Thoracic aorta (tissue), 2 donors: ENCODE data around the gene PTPRCAP. TPM values are rescaled to one million over a fixed set of nuclear protein-coding genes. Genes with fewer than 3 reads are reported as not detected.
A peak's percentile ranks its signal among the peaks of the same experiment; 100 is the strongest.

Experiments
- ATAC-seq: fragments of 150-250 bp; one replicate; pipeline ENCODE4 v1.8.0; 2017; ENCODE audit warnings: low read depth; ENCODE audit not compliant: insufficient number of reproducible peaks, low FRiP score
- DNase-seq: peaks from one replicate; pipeline ENCODE4 v3.0.0-alpha.2; 2020; ENCODE audit warnings: low spot score
- H3K27ac ChIP-seq, 2 donors: fragments of 200-600 bp; sonication (generic); 1 replicate in 1 of 2; 2 replicates in 1 of 2; pipeline ENCODE4 v1.5.1; 2016; ENCODE audit warnings: mild to moderate bottlenecking in 2 of 2, moderate library complexity in 2 of 2
- H3K27me3 ChIP-seq: fragments of 200-600 bp; sonication (generic); replicated peaks from 2 replicates; pipeline ENCODE4 v1.6.0; 2016; ENCODE audit warnings: mild to moderate bottlenecking; ENCODE audit not compliant: insufficient read depth
- H3K36me3 ChIP-seq: fragments of 200-600 bp; sonication (generic); one replicate; pipeline ENCODE4 v1.5.1; 2016
- H3K4me1 ChIP-seq, 2 donors: fragments of 200-600 bp; sonication (generic); 1 replicate in 1 of 2; 2 replicates in 1 of 2; pipeline versions ENCODE4 v1.5.1 to v1.6.0; 2016; ENCODE audit warnings: low read depth in 2 of 2, mild to moderate bottlenecking in 1 of 2; ENCODE audit not compliant: control insufficient read depth in 1 of 2
- H3K4me3 ChIP-seq: fragments of 200-600 bp; sonication (generic); 2 replicates; pipeline ENCODE4 v1.5.1; 2016; ENCODE audit warnings: mild to moderate bottlenecking
- H3K9me3 ChIP-seq: fragments of 200-600 bp; sonication (generic); 2 replicates; pipeline ENCODE4 v1.5.1; 2016
- total RNA-seq, 2 donors: library from RNA; depleted of rRNA; stranded (reverse); fragments of >200 nt; gene quantifications; one replicate each; pipeline versions ENCODE4 v1.1.0 to v1.2.3, GENCODE V29; 2016
- TF ChIP-seq, protein P1 (sequence below): fragments of 200-600 bp; sonication (generic); IDR thresholded peaks from one replicate; pipeline ENCODE4 v1.5.1; 2019; ENCODE audit warnings: antibody characterized with exemption

Gene PTPRCAP
- total RNA-seq, 2 donors from 2014 or later: 4.0 to 7.2 TPM

DNA sequence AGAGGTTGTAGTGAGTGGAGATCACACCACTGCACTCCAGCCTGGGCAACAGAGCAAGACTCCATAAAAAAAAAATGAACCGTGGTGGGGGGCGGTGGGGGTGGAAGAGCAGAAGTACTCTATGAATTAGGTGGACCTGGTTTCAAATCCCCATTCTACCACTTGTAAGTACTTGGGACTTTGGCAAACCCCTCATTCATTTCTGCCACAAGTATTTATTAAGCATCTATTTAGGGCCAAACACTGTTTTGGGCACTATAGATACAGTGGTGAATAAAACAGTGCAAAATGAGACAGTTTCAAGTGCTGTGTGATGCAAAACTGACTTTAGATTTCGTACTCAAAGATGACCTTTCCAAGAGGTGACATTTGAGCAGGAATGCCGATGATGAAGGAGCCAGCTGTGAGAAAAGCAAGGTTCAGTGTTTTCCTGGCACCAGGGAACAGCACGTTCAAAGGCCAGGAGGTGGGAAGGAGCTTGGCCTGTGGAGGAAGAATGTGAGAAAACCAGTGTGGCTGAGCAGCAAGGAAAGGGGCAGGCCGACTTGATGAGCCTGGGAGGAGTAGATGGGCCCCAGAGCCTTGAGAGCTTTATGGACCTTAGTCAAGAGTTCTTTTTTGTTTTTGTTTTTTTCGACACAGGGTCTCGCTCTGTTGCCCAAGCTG is 33.0 kb upstream of the PTPRCAP start:
- no peak overlapping the region for H3K27ac ChIP-seq
- peaks cover 10 to 31% of the 10 kb centered on the region in 2 donors for H3K4me1 ChIP-seq
- no peak overlapping the region for H3K4me3 ChIP-seq
- ATAC-seq (no peak), DNase-seq (no peak)
- TF ChIP-seq, protein P1, sequence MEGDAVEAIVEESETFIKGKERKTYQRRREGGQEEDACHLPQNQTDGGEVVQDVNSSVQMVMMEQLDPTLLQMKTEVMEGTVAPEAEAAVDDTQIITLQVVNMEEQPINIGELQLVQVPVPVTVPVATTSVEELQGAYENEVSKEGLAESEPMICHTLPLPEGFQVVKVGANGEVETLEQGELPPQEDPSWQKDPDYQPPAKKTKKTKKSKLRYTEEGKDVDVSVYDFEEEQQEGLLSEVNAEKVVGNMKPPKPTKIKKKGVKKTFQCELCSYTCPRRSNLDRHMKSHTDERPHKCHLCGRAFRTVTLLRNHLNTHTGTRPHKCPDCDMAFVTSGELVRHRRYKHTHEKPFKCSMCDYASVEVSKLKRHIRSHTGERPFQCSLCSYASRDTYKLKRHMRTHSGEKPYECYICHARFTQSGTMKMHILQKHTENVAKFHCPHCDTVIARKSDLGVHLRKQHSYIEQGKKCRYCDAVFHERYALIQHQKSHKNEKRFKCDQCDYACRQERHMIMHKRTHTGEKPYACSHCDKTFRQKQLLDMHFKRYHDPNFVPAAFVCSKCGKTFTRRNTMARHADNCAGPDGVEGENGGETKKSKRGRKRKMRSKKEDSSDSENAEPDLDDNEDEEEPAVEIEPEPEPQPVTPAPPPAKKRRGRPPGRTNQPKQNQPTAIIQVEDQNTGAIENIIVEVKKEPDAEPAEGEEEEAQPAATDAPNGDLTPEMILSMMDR: no peak
- H3K36me3 ChIP-seq: no peaks in the 10 kb centered on the region
- H3K9me3 ChIP-seq: no peaks in the 10 kb centered on the region
- H3K27me3 ChIP-seq: no peaks in the 10 kb centered on the region

DNA sequence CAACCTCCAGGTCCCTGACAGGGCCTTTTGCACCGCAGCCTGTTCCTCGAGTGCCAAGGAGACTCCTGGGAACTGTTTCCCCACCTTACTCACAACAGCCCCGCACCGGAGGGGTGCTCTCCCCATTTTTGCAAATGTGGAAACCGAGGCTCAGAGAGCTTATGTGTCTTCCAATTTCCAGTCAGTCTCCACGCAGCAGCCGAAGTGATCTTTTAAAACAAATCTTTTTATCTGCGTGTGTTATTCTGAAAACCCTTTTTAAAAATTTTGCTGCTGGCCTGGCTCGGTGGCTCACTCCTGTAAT is 32.0 kb upstream of the PTPRCAP start:
- ATAC-seq: no peak
- Histone ChIP-seq H3K27me3 (no peaks in the 10 kb centered on the region), H3K4me1 (peaks cover 10 to 37% of the 10 kb centered on the region in 2 donors), H3K36me3 (no peaks in the 10 kb centered on the region), H3K4me3 (peak overlapping the region; percentile 93), H3K27ac (peak overlapping the region; percentile 89 to 90), H3K9me3 (no peaks in the 10 kb centered on the region)
- TF ChIP-seq, protein P1: no peak
- no peak for DNase-seq

DNA sequence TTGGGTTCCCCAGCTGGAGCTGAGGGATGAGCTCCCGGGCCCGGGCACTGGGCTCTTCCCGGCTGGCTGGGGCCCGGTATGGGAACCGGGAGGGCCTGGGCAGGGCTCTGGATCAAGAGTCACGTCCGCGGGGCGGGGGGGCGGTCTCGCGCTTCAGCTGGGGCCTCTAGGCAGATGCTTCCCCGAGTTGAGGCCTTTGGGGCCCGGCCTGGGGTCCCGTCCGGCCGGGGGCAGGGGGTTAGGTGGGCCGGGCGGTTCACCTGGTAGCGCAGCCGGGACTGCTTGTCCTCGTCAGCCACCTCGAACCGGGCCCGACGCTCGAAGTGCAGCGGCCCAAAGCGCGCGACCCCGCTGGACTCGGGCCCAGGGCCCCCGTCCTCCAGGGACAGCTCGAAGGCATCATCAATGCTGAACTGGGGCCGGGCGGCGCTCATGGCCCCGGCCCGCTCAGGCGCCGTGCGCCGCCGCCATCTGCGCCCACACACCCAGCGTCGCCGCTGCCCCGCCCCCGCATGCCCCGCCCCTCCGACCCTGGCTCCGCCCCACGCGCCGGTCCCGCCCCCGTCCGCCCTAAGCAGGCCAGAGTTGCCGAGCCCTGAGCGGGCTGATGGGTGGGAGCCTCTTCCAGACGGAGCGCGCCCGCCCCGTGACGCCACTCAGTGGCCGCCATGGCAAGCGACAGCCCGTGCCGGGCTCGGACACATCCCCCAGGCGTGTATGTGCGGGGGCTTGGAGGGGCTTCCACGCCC is 31.5 kb upstream of the PTPRCAP start, which contains the start of gene TMEM134:
Gene TMEM134 (minus strand): TSS at position 493 of the 749 bp plus-strand sequence. CDS start 59 bp downstream, at position 434.
- peak; percentile 55 for ATAC-seq
- TF ChIP-seq, protein P1: peak; percentile 42

DNA sequence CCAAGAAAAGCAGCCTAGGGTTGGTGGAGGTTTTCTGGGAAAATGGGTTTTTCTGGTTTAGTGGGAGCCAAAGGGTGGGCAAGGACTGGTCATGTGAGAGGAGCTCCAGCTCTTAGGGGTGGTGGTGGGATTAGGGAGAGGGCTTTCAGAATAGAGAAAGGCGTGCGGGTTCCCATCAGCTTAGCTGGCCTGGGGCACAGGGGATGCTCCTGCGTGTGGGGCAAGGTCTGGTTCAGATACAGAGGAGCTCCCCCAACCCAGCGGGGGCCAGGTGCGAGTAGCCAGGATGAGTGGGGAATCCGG is 30.9 kb upstream of the PTPRCAP start:
- no peaks in the 10 kb centered on the region for H3K36me3 ChIP-seq
- no peaks in the 10 kb centered on the region for H3K27me3 ChIP-seq
- DNase-seq (no peak), ATAC-seq (no peak)
- no peaks in the 10 kb centered on the region for H3K9me3 ChIP-seq
- H3K4me1 ChIP-seq: peaks cover 10 to 44% of the 10 kb centered on the region in 2 donors
- TF ChIP-seq, protein P1: no peak
- peak overlapping the region; percentile 65 to 89 for H3K27ac ChIP-seq
- peak overlapping the region; percentile 93 for H3K4me3 ChIP-seq

More for the DNA sequence above, 31.5 kb upstream of the PTPRCAP start, which contains the start of gene TMEM134:
- no peaks in the 10 kb centered on the region for H3K27me3 ChIP-seq
- peaks cover 10 to 41% of the 10 kb centered on the region in 2 donors for H3K4me1 ChIP-seq
- peak within 1 kb of the TSS; percentile 93 for H3K4me3 ChIP-seq
- peak; percentile 60 for DNase-seq
- no peaks in the 10 kb centered on the region for H3K9me3 ChIP-seq
- peak within 1 kb of the TSS; percentile 89 to 90 for H3K27ac ChIP-seq
- H3K36me3 ChIP-seq: no peaks in the 10 kb centered on the region

DNA sequence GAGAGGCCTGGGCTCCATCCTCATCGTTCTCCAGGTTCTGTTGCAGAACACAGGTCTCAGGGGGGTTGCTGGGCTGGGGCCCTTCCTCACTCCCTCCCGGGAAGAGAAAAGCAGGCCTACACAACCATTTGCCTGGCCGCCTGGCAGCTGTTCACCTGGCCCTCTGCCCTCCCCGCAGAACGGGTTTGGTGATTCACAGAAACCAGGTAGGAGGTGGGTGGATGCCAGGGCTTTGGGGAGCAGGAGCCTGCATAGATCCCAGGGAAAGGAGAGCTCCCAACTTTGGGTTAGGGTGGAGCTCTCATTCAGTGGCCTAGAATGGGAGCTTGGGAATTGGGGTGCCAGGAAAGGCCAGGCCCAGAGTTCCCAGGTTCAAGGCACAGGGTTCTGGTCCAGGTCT is 30.6 kb upstream of the PTPRCAP start:
- TF ChIP-seq, protein P1: no peak
- ATAC-seq: no peak
- H3K4me1 ChIP-seq: peaks cover 10 to 44% of the 10 kb centered on the region in 2 donors
- H3K9me3 ChIP-seq: no peaks in the 10 kb centered on the region
- H3K27ac ChIP-seq: peak overlapping the region; percentile 65 to 89
- H3K4me3 ChIP-seq: peak overlapping the region; percentile 93
- H3K27me3 ChIP-seq: no peaks in the 10 kb centered on the region
- H3K36me3 ChIP-seq: no peaks in the 10 kb centered on the region
- DNase-seq: no peak
